HG03066 (cell line): Measurements from ENCODE around the gene PLXNC1.

Source experiments
- ATAC-seq: cut with Tn5 transposase; IDR thresholded peaks from one replicate; pipeline ENCODE4 v1.9.1; 2021; ENCODE audit warnings: low read depth; ENCODE audit not compliant: unreplicated experiment

The PLXNC1 gene

GRCh38 chr12:94326234-94326633 lies 177.9 kb downstream of the PLXNC1 start:
- no peak for ATAC-seq

GRCh38 chr12:94326727-94327126 lies 178.3 kb downstream of the PLXNC1 start:
- ATAC-seq: no peak

- no peak for ATAC-seq
Measured at GRCh38 chr12:94327809-94328208, 179.4 kb downstream of the PLXNC1 start.

- ATAC-seq: no peak
Measured at GRCh38 chr12:94329366-94329765, 181.0 kb downstream of the PLXNC1 start.

- ATAC-seq: no peak
Measured at GRCh38 chr12:94333396-94333795, 185.0 kb downstream of the PLXNC1 start.

GRCh38 chr12:94336211-94336925 lies 188.0 kb downstream of the PLXNC1 start:
- no peak for ATAC-seq

- ATAC-seq: no peak
Measured at GRCh38 chr12:94338006-94338794, 189.8 kb downstream of the PLXNC1 start.

- no peak for ATAC-seq
Measured at GRCh38 chr12:94340573-94340972, 192.2 kb downstream of the PLXNC1 start.

- ATAC-seq: no peak
Measured at GRCh38 chr12:94353130-94353529, 204.8 kb downstream of the PLXNC1 start.
